AG04449 (cell line): ENCODE results near the gene ADAMTSL3.

Source experiments
- CTCF ChIA-PET: fragments of 350-600 bp; formaldehyde crosslinking; extraction: SDS; loops from one replicate; lab custom pipeline; 2021; ENCODE audit warnings: antibody characterized with exemption; lab: Yijun Ruan, JAX
- POLR2A ChIA-PET: fragments of 400-600, 350-600 bp; formaldehyde crosslinking; extraction: SDS; loops from one replicate; lab custom pipeline; 2020; ENCODE audit warnings: antibody characterized with exemption, inconsistent platforms; lab: Yijun Ruan, JAX
- DNase-seq: peaks from one replicate; pipeline ENCODE4 v3.0.0-alpha.2; 2010; ENCODE audit warnings: low read depth, low spot score
- H3K4me3 ChIP-seq: 2 replicates; pipeline ENCODE4 v1.5.1; 2011; ENCODE audit warnings: low read depth, mild to moderate bottlenecking, control low read depth, low read length
- CTCF ChIP-seq: IDR thresholded peaks from one replicate; pipeline ENCODE4 v1.5.1; 2011; ENCODE audit warnings: mild to moderate bottlenecking, moderate library complexity, low read length, control low read depth, inconsistent platforms; ENCODE audit not compliant: insufficient read depth; ENCODE audit errors: missing control alignments

ADAMTSL3 gene

GRCh38 chr15:83880529-83880928 is 226.6 kb downstream of the ADAMTSL3 start:
- CTCF ChIA-PET = no interaction called here
- no peak for TF ChIP-seq CTCF
- DNase-seq = no peak
- POLR2A ChIA-PET = no interaction called here
- H3K4me3 ChIP-seq = no peak overlapping the region

GRCh38 chr15:83881156-83881555 is 227.2 kb downstream of the ADAMTSL3 start:
- POLR2A ChIA-PET = no interaction called here

GRCh38 chr15:83886321-83886720 is 232.4 kb downstream of the ADAMTSL3 start:
- no peak overlapping the region for H3K4me3 ChIP-seq
- no peak for TF ChIP-seq CTCF
- ChIA-PET POLR2A (no interaction called here), CTCF (no interaction called here)
- no peak for DNase-seq

More at GRCh38 chr15:83881156-83881555, 227.2 kb downstream of the ADAMTSL3 start:
- CTCF ChIA-PET = no interaction called here
- no peak for DNase-seq
- H3K4me3 ChIP-seq = no peak overlapping the region
- TF ChIP-seq CTCF = no peak

GRCh38 chr15:83887404-83887803 is 233.5 kb downstream of the ADAMTSL3 start:
- no peak for DNase-seq
- H3K4me3 ChIP-seq = no peak overlapping the region
- ChIA-PET POLR2A (no interaction called here), CTCF (no interaction called here)
- TF ChIP-seq CTCF = no peak

GRCh38 chr15:83887961-83888360 is 234.0 kb downstream of the ADAMTSL3 start:
- CTCF ChIA-PET = no interaction called here
- POLR2A ChIA-PET = no interaction called here

GRCh38 chr15:83889995-83890394 is 236.1 kb downstream of the ADAMTSL3 start:
- H3K4me3 ChIP-seq = no peak overlapping the region
- DNase-seq = no peak
- ChIA-PET POLR2A (no interaction called here), CTCF (no interaction called here)
- TF ChIP-seq CTCF = no peak

More at GRCh38 chr15:83887961-83888360, 234.0 kb downstream of the ADAMTSL3 start:
- TF ChIP-seq CTCF = no peak
- H3K4me3 ChIP-seq = no peak overlapping the region
- DNase-seq = no peak
